Hematopoietic multipotent progenitor cell treated with erythropoietin and hydrocortisone succinate and interleukin-3 and kit ligand, for 8 days (in vitro differentiated cells): ENCODE data around the gene SGK1.
"Not testable (repeated sequence)": the region's sequence is repeated elsewhere in the genome, so short reads cannot be mapped to it uniquely, and the experiment has no call there.

Experiments used
- DNase-seq: peaks from one replicate; pipeline ENCODE4 v3.0.0-alpha.2; 2015

Gene SGK1

GRCh38 chr6:134249759-134250602 is 67.9 kb downstream of the SGK1 start:
- DNase-seq = peak; percentile 38

GRCh38 chr6:134249239-134249758 is 68.6 kb downstream of the SGK1 start:
- DNase-seq = no peak

GRCh38 chr6:134247844-134248580 is 69.9 kb downstream of the SGK1 start:
- DNase-seq = no peak

- no peak for DNase-seq
Measured at GRCh38 chr6:134247231-134247833, 70.6 kb downstream of the SGK1 start.

- no peak for DNase-seq
Measured at GRCh38 chr6:134245706-134246105, 72.2 kb downstream of the SGK1 start.

- DNase-seq = peak; percentile 53
Measured at GRCh38 chr6:134245041-134245440, 72.9 kb downstream of the SGK1 start.

GRCh38 chr6:134240665-134241431 is 77.1 kb downstream of the SGK1 start:
- peak; percentile 80 for DNase-seq

GRCh38 chr6:134238960-134239795 is 78.7 kb downstream of the SGK1 start:
- DNase-seq = no peak

- DNase-seq = no peak
Measured at GRCh38 chr6:134238006-134238405, 79.9 kb downstream of the SGK1 start.

GRCh38 chr6:134235937-134236751 is 81.8 kb downstream of the SGK1 start:
- no peak for DNase-seq

- DNase-seq = not testable (repeated sequence)
Measured at GRCh38 chr6:134235334-134235733, 82.6 kb downstream of the SGK1 start.

GRCh38 chr6:134233180-134233955 is 84.5 kb downstream of the SGK1 start:
- no peak for DNase-seq

GRCh38 chr6:134230940-134231339 is 87.0 kb downstream of the SGK1 start:
- no peak for DNase-seq

- DNase-seq = no peak
Measured at GRCh38 chr6:134230087-134230700, 87.7 kb downstream of the SGK1 start.

GRCh38 chr6:134229520-134229919 is 88.4 kb downstream of the SGK1 start:
- DNase-seq = no peak

- no peak for DNase-seq
Measured at GRCh38 chr6:134223796-134224420, 94.0 kb downstream of the SGK1 start.

GRCh38 chr6:134221250-134221649 is 96.7 kb downstream of the SGK1 start:
- no peak for DNase-seq

- DNase-seq = no peak
Measured at GRCh38 chr6:134217798-134218140, 100.1 kb downstream of the SGK1 start.
